H1 (cell line): ENCODE measurements around the gene ZNF48. TPM values are rescaled to one million over a fixed set of nuclear protein-coding genes. Genes with fewer than 3 reads are reported as not detected.

Experiments used
- CTCF ChIA-PET: fragments of 300-600 bp; sonication (Branson Sonifier 250); formaldehyde crosslinking; loops from one replicate; lab custom pipeline; 2021; ENCODE audit not compliant: partially characterized antibody; lab: Charles Lee
- POLR2A ChIA-PET: fragments of 300-600 bp; sonication (Branson Sonifier 250); formaldehyde crosslinking; loops from one replicate; lab custom pipeline; 2021; ENCODE audit warnings: inconsistent platforms; ENCODE audit not compliant: partially characterized antibody; lab: Charles Lee
- DNase-seq, 2 experiments: peaks; one replicate each; pipeline versions ENCODE4 v3.0.0 to v3.0.0-alpha.2; 2010 to 2022; ENCODE audit warnings: low spot score in 2 of 2, low read depth in 1 of 2, mixed read lengths in 1 of 2
- FAIRE-seq: peaks from 2 replicates; lab custom pipeline; 2011; peaks lifted over from hg19 to GRCh38; lab: Jason Lieb, UNC
- H2AFZ ChIP-seq: 2 replicates; pipeline ENCODE4 v1.8.1; 2012; ENCODE audit warnings: low read length, inconsistent platforms
- H2AK5ac ChIP-seq: 2 replicates; pipeline ENCODE4 v1.6.1; 2013; ENCODE audit warnings: low read depth, low read length
- H2BK120ac ChIP-seq: replicated peaks from 2 replicates; pipeline ENCODE3; 2013; ENCODE audit warnings: low read depth, low read length, inconsistent platforms
- H2BK12ac ChIP-seq: 2 replicates; pipeline ENCODE4 v1.6.1; 2013; ENCODE audit warnings: low read depth, low read length
- H2BK15ac ChIP-seq: 2 replicates; pipeline ENCODE4 v1.6.1; 2013; ENCODE audit warnings: low read length
- H2BK20ac ChIP-seq: 2 replicates; pipeline ENCODE4 v1.6.1; 2013; ENCODE audit warnings: low read length
- H2BK5ac ChIP-seq: 2 replicates; pipeline ENCODE4 v1.6.1; 2013; ENCODE audit warnings: low read depth, low read length
- H3K14ac ChIP-seq: 2 replicates; pipeline ENCODE4 v1.6.1; 2013; ENCODE audit warnings: inconsistent platforms; ENCODE audit not compliant: insufficient read length
- H3K18ac ChIP-seq: 2 replicates; pipeline ENCODE4 v1.6.1; 2013; ENCODE audit warnings: low read length; ENCODE audit errors: extremely low read depth
- H3K23ac ChIP-seq: 2 replicates; pipeline ENCODE4 v1.6.1; 2013; ENCODE audit warnings: inconsistent platforms; ENCODE audit not compliant: insufficient read length
- H3K23me2 ChIP-seq: 2 replicates; pipeline ENCODE4 v1.6.1; 2013; ENCODE audit warnings: low read depth, low read length
- H3K27ac ChIP-seq: 2 replicates; pipeline ENCODE4 v1.6.1; 2011; ENCODE audit warnings: low read depth, low read length, inconsistent platforms
- H3K27me3 ChIP-seq, 4 experiments: replicated peaks in 1 of 4; 1 replicate in 1 of 4; 2 replicates in 3 of 4; pipeline versions ENCODE4 v1.6.1 to v1.8.1; 2011 to 2013; ENCODE audit warnings: low read length in 3 of 4, mild to moderate bottlenecking in 3 of 4, inconsistent platforms in 2 of 4, mixed read lengths in 2 of 4, moderate library complexity in 1 of 4; ENCODE audit not compliant: control insufficient read depth in 3 of 4, insufficient read depth in 3 of 4; ENCODE audit errors: extremely low read depth in 1 of 4
- H3K36me3 ChIP-seq, 4 experiments: 2 replicates each; pipeline versions ENCODE4 v1.6.1 to v1.8.1; 2011 to 2013; ENCODE audit warnings: mild to moderate bottlenecking in 4 of 4, low read length in 3 of 4, moderate library complexity in 2 of 4, control low read depth in 1 of 4, inconsistent platforms in 1 of 4; ENCODE audit not compliant: insufficient read depth in 4 of 4, control insufficient read depth in 2 of 4
- H3K4ac ChIP-seq: replicated peaks from 2 replicates; pipeline ENCODE3; 2013; ENCODE audit warnings: low read length, low read depth, mixed read lengths, inconsistent platforms; ENCODE audit not compliant: insufficient read length
- H3K4me1 ChIP-seq, 4 experiments: replicated peaks in 1 of 4; 1 replicate in 1 of 4; 2 replicates in 3 of 4; pipeline versions ENCODE4 v1.6.1 to v1.8.1; 2011 to 2013; ENCODE audit warnings: low read length in 3 of 4, inconsistent platforms in 2 of 4, mixed read lengths in 1 of 4; ENCODE audit not compliant: insufficient read depth in 4 of 4, control insufficient read depth in 3 of 4
- H3K4me2 ChIP-seq, 2 experiments: 2 replicates each; pipeline versions ENCODE4 v1.6.1 to v1.8.1; 2011 to 2013; ENCODE audit warnings: low read depth in 2 of 2, low read length in 2 of 2, control low read depth in 1 of 2, inconsistent platforms in 1 of 2, mild to moderate bottlenecking in 1 of 2; ENCODE audit not compliant: insufficient read depth in 1 of 2
- H3K4me3 ChIP-seq, 4 experiments: fragments of 200-600, 300-600 bp in 1 of 4; sonication (generic), shearing (Covaris generic), sonication (Bioruptor Twin) in 1 of 4; 2 replicates each; pipeline versions ENCODE4 v1.5.1 to v1.8.1; 2011 to 2016; ENCODE audit warnings: low read length in 4 of 4, low read depth in 3 of 4, control low read depth in 2 of 4, inconsistent platforms in 2 of 4, mild to moderate bottlenecking in 2 of 4, mixed read lengths in 1 of 4, moderate library complexity in 1 of 4; ENCODE audit not compliant: insufficient read depth in 2 of 4; ENCODE audit errors: extremely low read depth in 1 of 4
- H3K56ac ChIP-seq: replicated peaks from 2 replicates; pipeline ENCODE3; 2013; ENCODE audit warnings: low read depth, mild to moderate bottlenecking, mixed read lengths, low read length, inconsistent platforms; ENCODE audit not compliant: insufficient read length
- H3K79me1 ChIP-seq: 2 replicates; pipeline ENCODE4 v1.6.1; 2013; ENCODE audit warnings: low read depth, low read length, control low read depth
- H3K79me2 ChIP-seq, 2 experiments: 2 replicates each; pipeline versions ENCODE4 v1.6.1 to v1.8.1; 2012 to 2013; ENCODE audit warnings: low read length in 2 of 2, mild to moderate bottlenecking in 2 of 2, inconsistent platforms in 1 of 2; ENCODE audit not compliant: insufficient read depth in 2 of 2, control insufficient read depth in 1 of 2
- H3K9ac ChIP-seq, 4 experiments: replicated peaks in 1 of 4; 1 replicate in 1 of 4; 2 replicates in 3 of 4; pipeline versions ENCODE4 v1.6.1 to v1.8.1; 2011 to 2013; ENCODE audit warnings: low read depth in 3 of 4, low read length in 3 of 4, control low read depth in 2 of 4, mild to moderate bottlenecking in 2 of 4, moderate library complexity in 2 of 4, inconsistent platforms in 1 of 4; ENCODE audit errors: extremely low read depth in 1 of 4
- H3K9me3 ChIP-seq, 2 experiments: 2 replicates each; pipeline versions ENCODE4 v1.6.1 to v1.8.1; 2012 to 2013; ENCODE audit warnings: mild to moderate bottlenecking in 2 of 2, moderate library complexity in 2 of 2, control low read depth in 1 of 2, inconsistent platforms in 1 of 2, low read depth in 1 of 2, low read length in 1 of 2, mixed read lengths in 1 of 2; ENCODE audit not compliant: insufficient read depth in 2 of 2
- H4K20me1 ChIP-seq, 2 experiments: replicated peaks in 1 of 2; 2 replicates each; pipeline versions ENCODE3 to v1.8.1; 2011 to 2013; ENCODE audit warnings: inconsistent platforms in 2 of 2, low read length in 2 of 2, mild to moderate bottlenecking in 1 of 2; ENCODE audit not compliant: insufficient read depth in 2 of 2, control insufficient read depth in 1 of 2
- H4K5ac ChIP-seq: 2 replicates; pipeline ENCODE4 v1.6.1; 2013; ENCODE audit warnings: low read length, low read depth, mixed read lengths, inconsistent platforms; ENCODE audit not compliant: insufficient read length
- H4K8ac ChIP-seq: 2 replicates; pipeline ENCODE4 v1.8.0; 2013; ENCODE audit warnings: mild to moderate bottlenecking, moderate library complexity, low read length, inconsistent platforms; ENCODE audit not compliant: insufficient read depth; ENCODE audit errors: extremely low read depth
- H4K91ac ChIP-seq: replicated peaks from 2 replicates; pipeline ENCODE3; 2013; ENCODE audit warnings: low read length, mixed read lengths, inconsistent platforms; ENCODE audit not compliant: insufficient read length
- ATF3 ChIP-seq: IDR thresholded peaks from 2 replicates; pipeline ENCODE4 v1.6.1; 2011; ENCODE audit warnings: low read depth, mild to moderate bottlenecking, low read length; ENCODE audit not compliant: insufficient read depth
- CTCF ChIP-seq, 3 experiments: IDR thresholded peaks; 1 replicate in 2 of 3; 2 replicates in 1 of 3; pipeline versions ENCODE4 v1.5.1 to v1.6.1; 2011; ENCODE audit warnings: low read length in 3 of 3, mild to moderate bottlenecking in 3 of 3, inconsistent platforms in 2 of 3, low read depth in 1 of 3, moderate library complexity in 1 of 3; ENCODE audit not compliant: insufficient read depth in 1 of 3; ENCODE audit errors: control extremely low read depth in 1 of 3
- HDAC6 ChIP-seq: IDR thresholded peaks from one replicate; pipeline ENCODE4 v1.7.1; 2012; ENCODE audit warnings: low read depth, mild to moderate bottlenecking, inconsistent platforms, low read length, moderate library complexity
- KDM4A ChIP-seq: IDR thresholded peaks from one replicate; pipeline ENCODE4 v1.7.1; 2012; ENCODE audit warnings: low read depth, mild to moderate bottlenecking, moderate library complexity, low read length, inconsistent platforms; ENCODE audit not compliant: severe bottlenecking
- NRF1 ChIP-seq: IDR thresholded peaks from 2 replicates; pipeline ENCODE4 v1.6.1; 2011; ENCODE audit warnings: mild to moderate bottlenecking, low read depth, low read length, improper control_type of control experiment
- RBBP5 ChIP-seq: IDR thresholded peaks from 2 replicates; pipeline ENCODE4 v1.7.1; 2012; ENCODE audit warnings: low read depth, mild to moderate bottlenecking, inconsistent platforms, low read length, moderate library complexity, borderline replicate concordance
- SAP30 ChIP-seq: fragments of 300-600 bp; sonication (generic); IDR thresholded peaks from 2 replicates; pipeline ENCODE4 v1.7.1; 2012; ENCODE audit warnings: low read length, moderate library complexity, mild to moderate bottlenecking, inconsistent platforms; ENCODE audit not compliant: insufficient read depth, insufficient replicate concordance
- SIX5 ChIP-seq: IDR thresholded peaks from 2 replicates; pipeline ENCODE4 v1.6.1; 2011; ENCODE audit warnings: mild to moderate bottlenecking, low read depth, low read length
- WGBS, 2 experiments: shearing (Covaris generic) in 1 of 2; methylation state at CpG; one replicate each; pipeline versions ENCODE4 v1.1.6 to v1.1.7; 2013 to 2015; ENCODE audit warnings: low lambda C conversion rate in 2 of 2, mixed read lengths in 2 of 2, inconsistent platforms in 1 of 2, low coverage in 1 of 2, missing lambda C conversion rate in 1 of 2; ENCODE audit not compliant: insufficient replicate concordance in 2 of 2, insufficient coverage in 1 of 2, insufficient read length in 1 of 2; ENCODE audit errors: extremely low coverage in 1 of 2, missing lambda C conversion rate in 1 of 2; 5-methylcytosine and 5-hydroxymethylcytosine counted together
- polyA plus RNA-seq, 7 experiments: library from polyadenylated mRNA; depleted of rRNA in 3 of 7; stranded (reverse) in 5 of 7; unstranded in 2 of 7; fragments of >200 nt in 5 of 7; fragments of 200-250 nt in 2 of 7; gene quantifications; 1 replicate in 5 of 7; 2 replicates in 1 of 7; 4 replicates in 1 of 7; pipeline versions ENCODE4 v1.2.1 to v1.2.3, GENCODE V29; 2011 to 2013; ENCODE audit warnings: missing spikeins in 2 of 7, mixed read lengths in 2 of 7
- total RNA-seq: library from RNA; stranded (reverse); fragmentation: NEBNext Ultra II Directional; extraction: Animal tissue kit (Norgen Biotek cat#: 25700); gene quantifications from 2 replicates; pipeline ENCODE4 v1.2.1, GENCODE V29; 2021
- TF ChIP-seq, protein P1 (sequence below): IDR thresholded peaks from 2 replicates; pipeline ENCODE4 v1.6.1; 2012; ENCODE audit warnings: inconsistent platforms

ZNF48 gene
- total and polyA plus RNA-seq, 2 of the 8 experiments (the other 6 are each of a cell fraction or from before 2014, with no cell fraction given) = 30.4 to 41.2 TPM

- CTCF ChIA-PET = interaction anchor here (0.5 to 1.1 kb wide), 5 partner anchors 11 to 198 kb away, joined by 3 to 4 read pairs (median 3); partner anchors contain the start of gene DCTPP1
- no peak for FAIRE-seq
- no peak for TF ChIP-seq ATF3
- no peak for TF ChIP-seq SAP30
- no peak for TF ChIP-seq SIX5
- no peak for TF ChIP-seq NRF1
- no peak for TF ChIP-seq KDM4A
- TF ChIP-seq, protein P1, sequence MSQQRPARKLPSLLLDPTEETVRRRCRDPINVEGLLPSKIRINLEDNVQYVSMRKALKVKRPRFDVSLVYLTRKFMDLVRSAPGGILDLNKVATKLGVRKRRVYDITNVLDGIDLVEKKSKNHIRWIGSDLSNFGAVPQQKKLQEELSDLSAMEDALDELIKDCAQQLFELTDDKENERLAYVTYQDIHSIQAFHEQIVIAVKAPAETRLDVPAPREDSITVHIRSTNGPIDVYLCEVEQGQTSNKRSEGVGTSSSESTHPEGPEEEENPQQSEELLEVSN = no peak
- no peak for TF ChIP-seq RBBP5
- no peak for TF ChIP-seq HDAC6
- TF ChIP-seq CTCF (IDR thresholded peaks at IDR 0.05; ENCODE audit: control extremely low read depth in 1 of 3, insufficient read depth in 1 of 3, low read depth in 1 of 3, low read length in 3 of 3) = no peak
These were observed 49.9 kb downstream of the ZNF48 start for GRCh38 chr16:30445149-30445407.

More at GRCh38 chr16:30445149-30445407, 49.9 kb downstream of the ZNF48 start:
- no peak overlapping the region for H2BK120ac ChIP-seq
- no peak overlapping the region for H3K27ac ChIP-seq
- peaks cover 0 to 3% of the 10 kb centered on the region in 2 experiments for H4K20me1 ChIP-seq
- H3K18ac ChIP-seq = peak overlapping the region; percentile 78; the same call in 1 of the 2 replicates
- H3K4ac ChIP-seq = no peak overlapping the region
- no peak overlapping the region for H3K23ac ChIP-seq
- peak overlapping the region; percentile 80 to 89 for H3K4me2 ChIP-seq
- H3K14ac ChIP-seq = no peak overlapping the region
- peaks cover 0 to 4% (median 1%) of the 10 kb centered on the region in 4 experiments; a peak in 1 of 7 replicates for H3K27me3 ChIP-seq
- no peak overlapping the region for H2AFZ ChIP-seq
- peaks cover 0 to 12% of the 10 kb centered on the region in 2 experiments; a peak in 1 of 4 replicates for H3K79me2 ChIP-seq
- POLR2A ChIA-PET = interaction anchor here (0.8 to 1.7 kb wide), 8 partner anchors 9 to 164 kb away, joined by 3 to 10 read pairs (median 3); partner anchors contain the start of genes DCTPP1 and ZNF747
- peaks cover 6% of the 10 kb centered on the region for H3K23me2 ChIP-seq
- H3K4me3 ChIP-seq = peak overlapping the region; percentile 71 to 86 (median 78)
- H3K9ac ChIP-seq = peak overlapping the region in 1 of 4 experiments; percentile 59; a peak in 3 of 7 replicates
- no peak overlapping the region for H2BK20ac ChIP-seq
- H3K36me3 ChIP-seq = peaks cover 0 to 13% (median 0%) of the 10 kb centered on the region in 4 experiments; a peak in 1 of 8 replicates
- no peak overlapping the region for H4K5ac ChIP-seq
- H2AK5ac ChIP-seq = peak overlapping the region; percentile 84; the same call in 1 of the 2 replicates
- peak overlapping the region; percentile 50; the same call in 1 of the 2 replicates for H2BK5ac ChIP-seq
- no peak overlapping the region for H3K56ac ChIP-seq
- H3K4me1 ChIP-seq = peaks cover 0 to 9% (median 6%) of the 10 kb centered on the region in 4 experiments; a peak in 5 of 7 replicates
- H4K8ac ChIP-seq = peak overlapping the region; percentile 17
- H3K9me3 ChIP-seq = no peaks in the 10 kb centered on the region
- no peak for DNase-seq
- 53% methylated on average over 11 of the region's 11 CpGs; no CpG with 5 or more reads in 1 of the 2 experiments for WGBS, 2 experiments
- H3K79me1 ChIP-seq = peaks cover 9% of the 10 kb centered on the region
- peak overlapping the region; percentile 45 for H2BK12ac ChIP-seq
- peak overlapping the region; percentile 22 for H4K91ac ChIP-seq
- H2BK15ac ChIP-seq = no peak overlapping the region
